Stimulated activated naive CD8-positive, alpha-beta T cell treated with anti-CD3 and anti-CD28 coated beads, Interleukin-15, Interleukin-2, amounts not matched to agents 100 U/mL and 50 U/mL, for 24 hours (primary cell): ENCODE data around the gene INSIG1.

Source experiments
- ATAC-seq: fragments of 150-1000 bp; cut with Tn5 transposase; one replicate; pipeline ENCODE4 v1.10.0; 2021
- DNase-seq: peaks from one replicate; pipeline ENCODE4 v3.0.0; 2021

Gene INSIG1

DNA sequence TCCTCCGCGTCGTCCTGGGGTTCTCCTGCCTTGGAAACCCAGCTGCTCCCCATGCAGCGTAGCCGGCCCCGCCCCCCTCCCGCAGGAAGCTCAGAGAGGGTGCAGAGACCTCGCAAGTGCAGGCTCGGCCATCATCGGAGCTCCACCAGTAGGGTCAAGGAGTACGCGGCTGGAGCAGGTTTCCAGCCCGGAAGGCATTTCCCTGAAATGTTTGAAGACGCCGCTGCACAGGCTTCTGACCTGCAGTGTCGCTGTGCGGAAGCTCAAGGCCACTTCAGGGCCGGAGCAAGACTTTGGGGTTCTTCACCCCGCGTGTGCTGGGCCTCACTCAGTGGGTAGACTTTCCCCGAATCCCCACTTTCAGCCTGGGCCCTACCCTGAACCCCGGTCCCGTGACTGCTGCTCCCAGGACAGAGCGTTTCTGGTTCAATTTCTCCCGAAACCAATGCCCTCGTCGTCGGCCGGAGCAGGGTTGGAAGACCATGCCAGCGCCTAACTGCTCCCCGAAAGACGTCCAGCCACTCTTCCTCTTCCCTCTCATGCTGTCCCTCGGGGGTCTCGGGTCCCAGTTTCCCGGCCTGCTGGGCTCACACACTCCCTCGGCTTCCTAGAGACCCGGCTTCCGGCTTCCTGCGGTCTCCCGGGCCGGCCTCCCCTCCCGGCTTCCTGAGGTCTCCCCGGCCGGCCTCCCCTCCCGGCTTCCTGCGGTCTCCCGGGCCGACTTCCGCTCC is 52.1 kb downstream of the INSIG1 start:
- DNase-seq (no peak), ATAC-seq (no peak)

DNA sequence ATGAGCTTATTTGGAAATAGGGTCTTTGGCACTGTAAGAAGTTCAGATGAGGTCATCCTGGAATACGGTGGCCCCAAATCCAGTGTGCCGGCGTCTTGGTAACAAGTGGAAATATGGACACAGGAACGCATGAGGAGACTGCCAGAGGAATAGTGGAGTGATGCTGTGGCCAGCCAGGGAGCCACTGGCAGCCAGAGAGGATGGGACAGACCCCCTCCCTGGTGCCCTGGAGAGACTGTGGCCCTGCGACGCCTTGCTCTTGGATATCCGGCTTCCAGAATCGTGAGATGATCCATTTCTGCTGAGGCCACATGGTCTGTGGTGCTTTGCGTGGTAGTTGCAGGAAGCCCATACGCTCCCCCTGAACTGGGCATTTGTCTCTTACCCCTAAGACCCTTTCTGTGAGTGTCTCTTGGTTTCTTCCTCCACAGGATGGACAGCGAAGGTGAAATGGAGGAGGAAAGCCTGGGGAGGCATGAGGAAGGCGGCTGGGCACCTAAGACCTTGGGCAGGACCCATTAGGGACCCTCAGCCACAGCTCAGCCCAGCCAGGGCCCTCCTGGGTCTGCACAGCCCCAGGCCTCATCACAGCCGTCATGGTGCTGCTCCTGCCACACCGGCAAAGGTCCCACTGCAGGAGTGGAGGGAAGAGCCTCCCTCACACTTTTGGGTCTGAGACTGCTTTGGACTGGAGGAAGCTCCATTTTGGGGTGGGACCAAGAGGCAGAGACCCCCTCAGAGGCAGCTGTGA is 53.6 kb downstream of the INSIG1 start:
- ATAC-seq, result no peak
- no peak for DNase-seq

DNA sequence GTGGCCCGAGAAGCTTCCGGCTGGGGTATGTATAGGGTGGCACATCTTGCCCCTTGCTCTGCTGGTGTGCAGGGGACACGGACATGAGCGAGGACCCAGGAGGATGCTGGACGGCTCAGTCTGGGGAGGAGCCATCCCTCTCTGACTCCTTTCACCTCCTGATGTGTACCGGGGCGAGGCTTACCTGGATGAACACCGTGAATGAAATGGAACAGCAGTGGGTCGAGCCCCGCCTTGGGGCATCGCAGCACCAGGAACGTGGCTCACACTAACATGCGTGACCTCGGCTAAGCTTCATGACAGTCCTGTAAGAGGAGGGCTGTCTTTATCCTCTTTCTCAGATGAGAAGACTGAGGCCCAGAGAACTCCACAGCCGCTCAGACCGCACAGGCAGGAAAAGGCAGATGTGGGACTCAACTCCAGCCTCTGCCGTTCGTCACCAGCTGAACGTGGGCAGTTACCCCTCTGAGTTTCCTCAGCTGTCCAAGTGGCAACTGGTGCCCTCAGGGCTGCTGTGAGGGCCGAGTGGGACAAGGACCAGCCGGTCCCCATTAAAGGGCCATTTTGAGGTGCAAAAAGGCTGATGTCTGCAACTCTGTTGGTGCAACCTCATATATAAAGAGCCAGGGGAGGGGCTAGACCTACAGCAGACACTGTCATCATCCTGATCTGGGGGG is 54.5 kb downstream of the INSIG1 start:
- no peak for ATAC-seq
- DNase-seq, result no peak

DNA sequence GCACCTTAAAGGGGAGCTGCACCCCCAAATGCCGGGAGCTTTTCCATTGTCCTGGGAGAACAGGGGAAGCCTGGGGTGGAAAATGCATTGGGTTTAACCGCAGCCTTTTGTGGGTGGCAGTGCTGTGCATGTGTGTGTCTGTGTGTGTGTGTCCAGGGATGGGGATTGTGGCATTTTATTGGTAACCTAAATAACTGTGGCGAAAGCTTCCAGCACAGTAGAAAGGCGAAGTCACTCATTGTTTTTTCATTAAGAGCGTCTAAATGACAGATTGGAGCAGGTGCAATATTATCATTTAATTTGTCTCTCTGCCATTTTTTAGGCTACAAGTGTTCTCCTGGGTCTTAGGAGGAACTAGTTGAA is 55.1 kb downstream of the INSIG1 start:
- ATAC-seq, result no peak
- no peak for DNase-seq

DNA sequence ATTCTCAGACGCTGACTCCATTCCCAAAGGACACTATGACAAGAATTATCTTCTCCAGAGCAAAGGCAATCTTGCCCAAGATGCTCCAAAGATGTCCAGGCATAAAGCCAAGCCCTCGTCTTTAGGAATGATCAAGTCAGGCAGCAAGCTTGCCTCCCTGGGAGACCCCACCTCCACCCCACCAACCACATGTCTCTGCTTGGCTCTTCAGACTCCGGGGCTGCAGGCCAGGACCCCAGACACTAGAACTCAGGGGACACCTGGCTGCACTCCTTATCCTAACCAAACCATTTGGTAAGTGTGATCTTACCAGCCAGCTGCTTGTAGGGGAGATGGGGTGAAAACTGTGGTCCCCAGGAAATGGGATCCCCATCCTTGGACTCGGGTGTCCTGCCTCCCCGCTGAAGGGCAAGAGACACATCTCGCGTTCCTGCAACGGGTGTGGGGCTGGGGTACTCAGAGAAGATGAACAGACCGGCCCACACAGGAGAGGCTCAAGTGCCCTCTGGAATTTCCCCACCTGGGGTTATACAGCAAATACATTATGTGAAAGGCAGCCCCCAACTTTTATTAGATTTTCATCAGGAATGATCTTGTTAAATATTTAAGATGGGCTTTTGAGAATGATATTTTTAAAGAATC is 55.7 kb downstream of the INSIG1 start:
- ATAC-seq, result no peak
- no peak for DNase-seq

DNA sequence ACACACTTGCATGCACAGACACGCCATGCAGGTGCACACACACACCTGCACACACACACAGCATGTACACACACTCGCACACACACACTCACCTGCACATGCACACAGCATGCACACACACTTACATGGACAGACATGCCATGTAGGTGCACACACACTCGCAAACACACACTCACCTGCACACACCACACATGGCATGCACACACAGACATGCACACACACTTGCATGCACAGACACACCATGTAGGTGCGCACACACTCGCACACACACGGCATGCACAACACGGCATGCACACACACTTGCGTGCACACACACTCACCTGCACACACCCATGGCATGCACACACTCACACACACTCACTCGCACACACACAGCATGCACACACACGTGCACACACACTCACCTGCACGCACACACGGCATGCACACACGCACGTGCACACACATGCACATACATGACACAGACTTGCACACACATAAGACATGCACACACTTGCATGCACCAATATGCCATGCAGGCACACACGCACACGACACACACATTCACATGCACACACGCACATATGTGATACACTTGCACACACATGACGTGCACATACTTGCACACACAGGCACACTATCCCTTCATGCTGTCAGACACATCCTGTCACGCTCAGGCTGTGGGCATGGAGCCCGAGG is 56.8 kb downstream of the INSIG1 start:
- ATAC-seq, result no peak

DNA sequence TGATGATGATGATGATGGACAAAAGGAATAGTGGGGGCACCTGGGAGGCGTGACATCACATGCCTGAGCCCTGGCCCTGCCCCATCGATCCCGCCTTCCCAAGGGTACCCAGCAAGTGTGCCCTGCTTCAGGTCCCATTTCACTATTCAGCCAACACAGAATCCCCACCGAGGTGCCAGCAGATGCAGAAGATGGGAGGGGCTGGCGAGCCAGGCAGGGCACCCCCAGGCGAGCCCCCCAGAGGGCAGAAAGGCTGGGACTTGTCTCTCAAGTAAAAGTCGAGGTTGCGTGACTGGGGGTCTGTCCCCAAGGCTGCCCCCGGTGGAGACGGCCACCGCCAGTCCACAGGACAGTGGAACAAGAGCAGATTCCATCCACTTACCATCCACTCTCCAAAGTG is 57.5 kb downstream of the INSIG1 start:
- DNase-seq (no peak), ATAC-seq (no peak)

More for the DNA sequence above, 56.8 kb downstream of the INSIG1 start:
- DNase-seq, result no peak

DNA sequence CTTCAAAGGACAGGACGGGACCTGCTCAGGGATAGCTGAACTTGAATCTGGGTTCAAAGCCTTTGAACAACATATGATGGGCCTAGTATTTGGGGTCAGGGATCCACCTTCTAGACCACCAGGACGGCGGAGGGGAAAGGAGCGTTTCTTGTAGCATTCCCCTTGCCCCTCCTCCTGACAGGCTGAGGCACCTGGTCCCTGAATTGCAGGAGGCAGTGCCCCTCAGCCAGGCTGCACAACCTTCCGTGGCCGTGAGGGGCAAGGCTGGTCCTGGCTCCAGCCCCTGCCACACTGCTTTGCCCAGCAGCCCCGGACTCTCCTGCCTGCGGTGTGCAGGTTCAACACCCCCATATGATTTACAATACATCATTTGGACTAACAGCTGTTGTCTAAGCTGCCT is 58.1 kb downstream of the INSIG1 start:
- ATAC-seq (no peak), DNase-seq (no peak)

DNA sequence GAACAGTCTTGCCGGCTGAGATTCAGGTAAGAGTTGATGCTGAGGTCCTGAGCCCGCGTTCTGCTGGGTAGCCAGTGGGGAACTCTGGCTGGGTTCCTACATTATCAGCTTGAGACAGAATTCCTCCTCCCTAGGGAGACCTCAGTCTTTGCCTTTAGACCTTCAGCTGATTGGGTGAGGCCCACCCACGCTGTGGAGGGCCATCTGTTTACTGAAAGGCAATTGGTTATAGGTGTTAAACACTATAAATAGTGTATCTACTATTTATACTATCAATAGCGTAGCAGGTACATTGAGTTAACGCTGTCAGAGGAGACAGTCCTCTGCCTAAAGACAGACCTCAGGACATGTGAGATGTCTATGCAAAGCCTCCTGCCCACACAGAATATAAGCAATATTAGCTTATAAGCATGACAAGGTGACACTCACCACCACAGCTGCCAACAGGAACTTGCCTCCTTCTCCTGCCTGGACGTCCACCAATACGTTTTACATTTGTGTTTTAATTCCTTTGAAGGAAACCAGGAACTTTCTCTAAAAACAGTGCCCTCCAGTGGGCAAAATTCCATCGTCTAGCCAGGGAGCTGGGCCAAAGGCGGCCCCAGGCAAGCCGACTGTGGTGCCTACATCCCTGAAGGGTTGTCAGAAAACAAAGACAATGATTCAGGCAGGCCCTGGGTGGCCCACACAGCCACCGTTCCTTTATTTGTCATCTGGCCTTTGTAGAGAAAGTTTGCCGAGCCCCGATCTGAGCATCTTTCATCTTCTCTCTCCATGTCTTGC is 58.8 kb downstream of the INSIG1 start:
- no peak for ATAC-seq
- no peak for DNase-seq

DNA sequence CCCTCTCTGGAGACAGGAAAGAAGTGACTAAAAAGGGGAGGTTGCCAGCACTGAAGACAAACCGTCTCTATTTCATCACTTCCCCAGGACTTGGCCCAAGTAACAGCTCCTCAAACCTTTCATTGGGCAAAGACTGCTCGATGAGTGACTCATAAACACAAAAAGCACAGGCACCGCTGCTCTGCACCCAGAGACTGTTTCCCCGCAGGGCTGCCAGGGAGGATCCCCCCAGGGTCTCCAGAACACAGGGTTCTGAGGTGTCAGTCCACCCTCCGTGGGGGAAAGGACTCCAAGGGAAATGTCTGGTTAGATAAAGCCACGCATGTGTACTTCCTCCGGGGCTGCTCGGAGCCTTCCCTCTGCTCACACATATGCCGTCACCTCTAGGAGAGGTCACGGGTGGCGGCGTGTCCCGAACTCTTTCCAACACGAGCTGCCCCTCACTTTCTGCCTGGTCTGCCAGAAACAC is 59.9 kb downstream of the INSIG1 start:
- DNase-seq (no peak), ATAC-seq (no peak)

DNA sequence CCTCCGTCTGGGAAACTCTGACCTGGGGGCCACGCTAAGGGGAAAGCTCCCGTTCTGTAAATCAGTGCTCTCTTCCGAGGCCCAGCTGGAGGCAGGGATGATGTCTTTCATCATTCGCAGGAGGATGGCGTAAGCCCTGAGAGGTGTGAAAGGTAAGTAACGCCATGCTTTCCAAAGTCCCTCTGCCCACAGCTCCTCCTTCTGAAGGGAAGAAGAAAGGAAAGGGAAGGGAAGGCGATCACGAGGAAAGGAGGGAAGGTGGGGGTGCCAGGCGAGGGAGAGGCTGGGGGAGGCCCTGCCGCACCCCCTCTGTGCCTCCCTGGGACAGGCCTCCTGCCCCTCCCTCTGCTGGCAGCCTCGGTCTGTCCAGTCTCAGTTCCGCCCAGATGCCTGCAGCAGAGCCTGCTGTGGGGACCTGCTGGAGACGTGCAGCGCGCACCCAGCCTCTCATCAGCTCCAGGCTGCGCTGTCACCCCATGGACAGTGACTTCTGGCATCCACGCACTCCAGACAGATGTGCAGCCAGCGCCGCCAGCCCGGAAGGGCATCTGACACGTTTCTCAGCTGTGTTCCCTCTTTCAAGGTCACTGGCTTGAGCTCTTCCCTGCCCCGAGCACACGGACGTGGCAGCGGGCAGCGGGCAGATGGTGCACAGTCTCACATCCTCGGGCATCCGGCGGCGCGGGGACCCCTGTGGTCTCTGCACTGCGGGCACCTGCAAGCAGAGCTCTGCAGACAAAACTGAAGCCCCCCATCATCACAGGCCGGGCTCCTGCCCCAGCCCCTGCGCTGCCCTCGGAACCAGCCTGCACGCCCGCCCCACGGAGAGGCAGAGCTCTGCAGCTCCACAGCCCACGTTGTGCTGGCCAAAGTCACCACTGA is 60.6 kb downstream of the INSIG1 start:
- ATAC-seq (no peak), DNase-seq (no peak)

DNA sequence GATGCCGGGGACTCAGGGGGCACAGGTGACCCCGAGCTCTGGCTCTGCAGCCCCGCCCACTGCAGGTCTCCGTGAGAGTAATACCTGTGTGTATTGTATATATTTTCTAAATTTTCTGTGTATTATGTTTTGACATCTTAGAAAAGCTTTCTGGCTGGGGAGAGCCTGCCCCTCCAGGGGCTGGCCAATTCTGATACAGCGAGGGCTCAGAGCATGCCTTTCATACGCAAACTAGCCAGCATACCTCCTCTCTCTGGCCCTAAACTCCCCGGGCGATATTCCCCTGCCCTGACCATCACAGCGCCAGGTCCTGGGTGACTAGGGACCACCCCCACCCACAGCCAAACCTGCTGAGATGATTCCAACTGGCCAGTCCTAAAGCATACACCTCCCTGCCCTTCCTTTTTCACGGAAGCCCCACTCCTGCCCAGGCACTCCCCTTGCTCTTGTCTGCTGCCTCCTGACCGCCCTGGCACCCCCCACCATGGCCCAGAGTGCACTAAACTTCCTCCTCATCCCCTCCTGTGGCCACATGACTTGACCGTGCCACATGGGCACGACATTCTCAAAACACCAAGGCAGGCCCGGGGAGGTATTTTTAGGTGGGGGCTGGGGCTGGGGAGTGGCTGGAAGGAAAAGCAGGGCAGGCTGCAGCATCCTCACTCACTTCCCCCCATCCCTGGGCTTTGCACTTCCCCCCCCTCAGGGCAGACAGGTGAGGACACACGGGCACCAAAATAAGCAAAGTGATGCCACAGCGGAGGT is 61.5 kb downstream of the INSIG1 start:
- ATAC-seq (no peak), DNase-seq (no peak)
